GM21423 (cell line): Measurements from ENCODE around the gene FOXK1.

Experiments
- ATAC-seq: cut with Tn5 transposase; IDR thresholded peaks from one replicate; pipeline ENCODE4 v1.9.1; 2021; ENCODE audit warnings: mild to moderate bottlenecking, moderate library complexity; ENCODE audit not compliant: unreplicated experiment

FOXK1 gene

DNA sequence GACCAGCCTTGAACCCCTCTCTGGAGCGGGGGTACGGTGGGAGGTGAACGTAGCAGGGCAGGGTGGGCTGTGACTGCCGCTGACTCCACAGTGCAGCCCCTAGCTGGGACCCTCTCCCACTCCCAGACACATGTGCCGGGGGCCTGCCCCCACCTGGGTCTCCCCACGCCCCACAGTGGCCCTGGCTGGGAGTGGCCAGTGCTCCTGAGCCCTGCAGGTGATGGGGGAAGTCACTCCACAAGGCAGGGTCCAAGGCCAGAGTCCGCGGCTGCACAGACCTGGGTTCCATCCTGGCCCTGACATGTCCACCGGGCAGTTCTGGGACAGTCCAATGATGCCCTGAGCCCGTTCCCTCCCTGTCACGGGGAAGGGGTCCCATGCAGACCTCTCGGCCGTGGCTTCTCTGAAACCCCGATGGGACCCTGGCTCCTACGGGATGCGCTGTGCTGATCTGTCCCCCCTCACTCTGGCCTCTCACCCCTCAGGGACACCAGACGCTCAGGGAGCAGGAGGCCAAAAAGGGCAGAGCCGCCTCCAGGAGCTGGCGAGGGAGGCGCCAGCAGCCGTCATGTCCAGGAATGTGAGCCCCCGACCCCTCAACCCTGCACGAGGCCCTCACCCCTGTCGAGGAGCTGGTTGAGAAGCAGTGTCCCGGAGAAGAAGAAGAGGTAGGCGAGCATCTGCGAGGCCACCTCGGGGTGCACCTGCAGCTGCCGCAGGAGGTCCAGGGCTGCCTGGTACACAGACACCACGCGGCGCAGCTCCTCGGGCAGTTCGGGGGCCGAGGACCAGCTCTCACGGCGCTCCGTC, 133.7 kb downstream of the FOXK1 start:
- ATAC-seq, result no peak

DNA sequence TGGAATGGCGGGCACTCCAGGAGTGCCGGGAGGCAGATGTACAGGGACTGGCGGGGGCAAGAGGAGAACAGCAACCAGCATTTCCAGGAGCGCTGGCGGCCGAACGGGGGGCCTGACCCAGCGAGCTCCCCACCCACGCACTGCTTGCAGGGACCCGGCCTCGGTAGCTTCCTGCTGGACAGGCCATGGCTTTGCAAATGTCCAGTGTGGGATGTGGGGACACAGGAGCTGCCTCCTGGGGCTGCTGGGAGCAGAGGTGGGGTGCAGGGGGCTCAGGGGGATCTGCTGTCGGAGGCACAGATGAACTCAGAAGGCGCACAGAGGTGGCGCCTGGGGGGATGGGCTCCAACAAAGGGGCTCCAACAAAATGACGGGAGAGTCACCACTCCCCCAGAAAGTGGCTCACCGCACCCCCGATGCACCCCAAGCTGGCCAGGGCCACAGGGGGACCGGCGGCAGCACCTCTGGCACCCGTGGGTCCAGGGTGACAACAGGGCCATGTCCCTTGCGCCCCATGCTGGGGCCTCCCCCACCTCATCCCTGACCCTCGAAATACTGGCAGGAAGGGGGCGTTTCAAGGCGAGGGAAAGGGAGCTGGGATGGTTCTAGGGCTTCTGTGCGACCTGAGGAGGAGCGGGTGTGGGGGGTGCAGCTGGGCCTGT, 134.5 kb downstream of the FOXK1 start:
- ATAC-seq, result no peak

DNA sequence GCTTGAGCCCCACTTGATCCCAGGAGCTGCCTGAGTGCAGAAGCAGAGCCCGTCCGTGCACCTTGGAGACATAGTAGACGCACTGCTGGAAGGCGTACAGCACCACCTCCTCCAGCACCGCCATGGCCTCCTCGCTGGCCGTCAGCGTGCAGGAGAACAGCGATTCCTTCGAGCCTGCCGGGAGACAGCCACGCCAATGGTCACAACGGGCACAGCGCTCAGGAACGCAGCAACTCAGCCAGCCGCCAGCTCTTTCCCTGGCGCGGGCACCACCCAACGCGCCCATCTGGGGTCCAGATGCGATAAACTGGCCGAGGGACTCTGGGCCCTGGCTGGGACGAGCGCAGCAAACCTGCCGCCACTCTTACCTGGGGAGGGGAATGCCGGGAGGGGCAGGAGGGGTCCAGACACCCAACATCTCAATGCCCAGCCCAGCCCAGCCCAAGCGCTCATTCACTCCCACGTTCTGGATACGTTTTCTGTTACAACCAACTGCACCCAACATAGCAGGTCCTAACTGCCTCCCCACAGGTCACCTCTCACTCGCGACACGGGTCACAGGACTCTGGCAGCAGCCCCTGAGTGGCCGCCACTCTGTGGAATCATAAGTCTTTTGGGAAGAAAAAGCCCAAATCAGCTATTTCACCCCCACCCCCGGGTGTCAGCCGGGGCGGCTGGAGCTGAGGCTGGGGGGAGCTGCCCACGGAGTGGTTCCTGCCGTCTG, 135.2 kb downstream of the FOXK1 start:
- ATAC-seq, result no peak

DNA sequence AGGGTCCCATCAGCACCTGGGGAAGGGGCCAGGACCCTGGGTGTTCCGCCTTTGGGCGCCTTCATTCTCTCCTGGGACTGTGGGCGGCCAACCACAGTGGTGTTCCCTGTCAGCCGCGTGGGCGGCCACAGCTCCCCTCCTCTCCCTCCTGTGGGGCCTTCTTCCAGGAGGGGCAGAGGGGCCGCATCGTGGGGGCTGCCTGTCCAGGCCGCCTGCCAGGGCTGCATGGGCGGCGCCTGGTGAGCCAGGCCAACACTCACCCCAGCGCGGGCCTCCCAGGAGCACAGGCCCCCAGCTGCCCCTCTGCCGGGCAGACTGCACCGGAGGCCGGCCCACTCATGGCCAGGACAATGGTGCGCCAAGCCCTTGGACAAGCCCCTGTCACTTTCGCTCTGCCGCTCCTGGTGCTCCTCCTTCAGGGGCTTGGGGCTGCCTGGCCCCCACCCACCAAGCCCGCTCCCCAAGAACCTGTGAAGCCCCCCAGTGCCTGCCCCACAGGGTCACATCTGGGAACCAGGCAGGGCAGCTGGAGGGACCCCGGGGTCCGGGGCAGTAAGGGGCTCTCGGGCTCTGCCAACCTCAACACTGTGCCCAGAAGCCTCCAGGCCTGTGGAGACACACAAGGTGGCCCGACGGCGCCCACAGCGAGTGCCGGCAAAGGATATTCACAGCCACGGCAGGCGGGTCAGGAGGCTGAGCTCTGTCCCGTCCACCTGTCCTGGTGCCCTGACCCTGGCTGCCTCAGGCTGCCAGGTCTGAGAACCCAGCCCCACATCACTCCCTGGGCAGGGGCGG, 136.1 kb downstream of the FOXK1 start:
- ATAC-seq, result no peak

DNA sequence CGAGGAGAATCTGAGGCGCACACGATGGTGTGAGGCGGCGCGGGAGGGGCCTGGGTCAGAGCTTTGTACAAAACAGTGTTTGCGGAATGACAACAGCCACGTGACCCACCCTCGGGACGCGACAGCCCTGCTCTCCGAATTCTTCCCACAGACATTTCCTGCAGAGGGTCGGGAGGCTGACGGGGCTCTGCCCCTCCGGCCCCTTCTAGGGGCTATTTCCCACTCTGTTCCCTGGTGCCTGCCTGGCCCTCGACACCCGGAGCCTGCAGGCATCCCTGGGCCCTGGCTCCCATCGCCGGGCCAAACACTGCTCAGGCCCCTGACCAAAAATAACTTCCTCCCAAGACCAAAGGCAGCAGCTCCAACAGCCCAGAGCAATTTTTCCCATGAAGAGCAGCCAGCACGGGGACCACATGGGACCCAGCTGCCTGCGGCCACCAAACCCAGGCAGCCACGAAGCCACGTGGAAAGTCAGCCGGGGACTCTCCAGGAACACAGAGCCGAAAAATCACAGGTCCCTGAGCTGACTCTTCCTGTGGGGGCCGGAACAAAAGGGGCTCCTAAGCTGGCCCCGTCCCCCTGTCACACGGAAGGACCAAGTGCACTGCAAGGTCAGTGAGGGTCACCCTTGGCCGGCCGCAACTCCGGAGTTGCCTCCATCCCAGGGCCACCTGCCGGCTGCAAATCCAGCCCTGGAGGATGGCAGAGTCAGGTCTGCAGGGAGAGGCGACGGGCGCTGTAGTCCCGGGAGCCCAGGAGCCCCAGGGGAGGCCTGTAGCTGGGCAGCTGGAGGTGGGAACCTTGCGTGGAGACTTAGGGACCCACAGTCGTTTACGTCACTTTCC, 137.7 kb downstream of the FOXK1 start:
- no peak for ATAC-seq

GRCh38 chr7:4820405-4820966, 138.4 kb downstream of the FOXK1 start:
- ATAC-seq, result no peak
